Endometrial microvascular endothelial cells (primary cell): Measurements from ENCODE around the gene JCAD. TPM values are rescaled to one million over a fixed set of nuclear protein-coding genes. Genes with fewer than 3 reads are reported as not detected.
"Not testable (repeated sequence)": the region's sequence is repeated elsewhere in the genome, so short reads cannot be mapped to it uniquely, and the experiment has no call there.

Experiments
- in situ Hi-C: cut with HindIII; loops from 2 replicates; pipeline ENCODE4 v1.10.0; 2017; ENCODE audit warnings: low sequenced_read_pairs, low pct_unique_long_range_greater_than_20kb; ENCODE audit errors: inconsistent ontology term
- total RNA-seq: library from RNA; depleted of rRNA; stranded (reverse); fragments of >200 nt; gene quantifications from one replicate; pipeline ENCODE4 v1.2.3, GENCODE V29; 2015; ENCODE audit errors: inconsistent ontology term

JCAD gene
- total RNA-seq, 1 donor from 2014 or later: 31.8 TPM

DNA sequence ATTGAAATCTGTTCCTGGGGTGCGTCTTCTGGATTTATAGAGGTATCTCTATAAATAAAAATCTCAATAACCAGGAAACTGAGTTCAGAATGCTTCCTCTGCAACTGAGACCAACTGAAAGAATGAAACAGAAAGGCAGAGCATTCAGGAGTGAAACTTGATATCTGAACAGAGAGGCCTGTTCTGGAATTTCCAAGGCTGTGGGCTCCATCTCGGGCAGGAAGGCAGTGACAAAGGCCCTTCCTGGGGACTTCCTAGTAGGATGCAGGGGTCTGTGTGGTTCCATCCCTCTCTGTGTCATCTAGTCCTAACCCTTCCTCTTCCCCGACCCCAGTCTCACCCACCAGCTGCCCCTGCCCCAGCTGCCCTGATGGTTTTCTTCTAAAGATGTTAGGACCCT, 52.0 kb downstream of the JCAD start:
- in situ Hi-C loops: no loop called here

DNA sequence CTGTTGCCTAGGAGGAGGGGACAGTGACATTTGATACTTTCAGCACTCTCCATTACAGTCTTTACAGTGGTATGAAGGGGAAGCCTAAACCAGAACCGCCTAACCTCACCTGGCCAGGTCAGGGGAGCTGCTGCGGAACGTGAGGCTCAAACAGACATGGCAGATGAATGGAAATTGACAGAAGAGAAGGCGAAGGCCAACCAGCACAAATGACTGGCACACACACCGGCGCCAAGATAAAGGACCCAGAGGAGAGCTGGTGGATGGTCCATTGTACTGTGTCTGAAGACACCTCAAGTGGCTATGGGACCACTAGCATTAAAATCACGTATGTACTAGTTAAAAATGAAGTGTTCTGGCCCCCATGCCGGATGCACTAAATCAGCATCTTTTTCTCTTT, 53.0 kb downstream of the JCAD start:
- in situ Hi-C loops: no loop called here

DNA sequence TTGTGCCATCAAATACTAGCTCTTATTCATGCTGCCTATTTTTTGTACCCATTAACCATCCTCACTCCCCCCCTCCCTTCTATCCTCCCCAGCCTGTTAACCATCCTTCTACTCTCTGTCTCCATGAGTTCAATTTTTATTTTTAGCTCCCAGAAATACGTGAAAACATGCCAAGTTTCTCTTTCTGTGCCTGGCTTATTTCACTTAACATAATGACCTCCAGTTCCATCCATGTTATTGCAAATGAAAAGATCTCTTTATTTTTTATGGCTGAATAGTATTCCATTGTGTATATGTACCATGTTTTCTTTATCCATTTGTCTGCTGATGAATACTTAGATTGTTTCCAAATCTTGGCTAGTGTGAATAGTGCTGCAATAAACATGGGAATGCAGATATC, 54.3 kb downstream of the JCAD start:
- in situ Hi-C loops: not testable (repeated sequence)

DNA sequence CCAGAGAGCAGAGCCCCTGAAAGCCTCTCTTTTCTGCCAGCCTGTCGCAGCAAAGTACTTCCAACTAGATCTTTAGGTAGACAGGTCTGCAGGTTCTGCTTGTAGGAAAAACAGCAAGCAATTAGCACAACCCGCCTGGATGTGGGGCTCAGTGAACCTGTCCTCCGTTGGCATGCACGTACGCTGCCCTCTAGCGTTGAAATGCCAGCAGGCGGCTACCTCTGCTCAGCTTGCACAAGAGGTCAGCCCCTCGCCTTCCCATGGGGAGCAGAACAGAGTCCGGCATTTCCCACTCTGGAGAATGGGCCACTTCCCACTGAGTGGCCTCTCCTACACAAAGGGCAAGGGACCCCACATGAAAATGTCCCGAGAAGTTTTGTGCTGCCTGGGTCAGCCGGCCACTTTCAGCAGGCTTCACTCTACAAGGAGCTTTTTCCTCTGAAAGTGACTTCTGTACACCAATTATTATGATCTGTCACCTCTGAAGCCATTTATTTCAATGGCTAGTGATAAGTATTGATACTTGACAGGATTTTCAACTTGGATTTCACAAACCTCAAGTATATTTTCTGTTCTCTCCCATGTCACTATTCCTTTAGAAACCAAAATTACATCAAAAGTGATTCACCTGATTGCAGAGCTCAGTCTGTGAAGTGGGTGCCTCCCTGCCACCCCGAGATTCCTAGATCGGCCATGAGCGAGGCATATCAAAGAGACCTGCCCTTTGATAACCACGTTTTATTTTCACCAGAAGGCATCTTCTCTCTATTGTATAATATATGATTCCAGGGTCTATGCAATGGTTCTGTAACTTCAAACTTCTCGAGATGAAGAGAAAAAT, 56.7 kb downstream of the JCAD start:
- in situ Hi-C loops: no loop called here

DNA sequence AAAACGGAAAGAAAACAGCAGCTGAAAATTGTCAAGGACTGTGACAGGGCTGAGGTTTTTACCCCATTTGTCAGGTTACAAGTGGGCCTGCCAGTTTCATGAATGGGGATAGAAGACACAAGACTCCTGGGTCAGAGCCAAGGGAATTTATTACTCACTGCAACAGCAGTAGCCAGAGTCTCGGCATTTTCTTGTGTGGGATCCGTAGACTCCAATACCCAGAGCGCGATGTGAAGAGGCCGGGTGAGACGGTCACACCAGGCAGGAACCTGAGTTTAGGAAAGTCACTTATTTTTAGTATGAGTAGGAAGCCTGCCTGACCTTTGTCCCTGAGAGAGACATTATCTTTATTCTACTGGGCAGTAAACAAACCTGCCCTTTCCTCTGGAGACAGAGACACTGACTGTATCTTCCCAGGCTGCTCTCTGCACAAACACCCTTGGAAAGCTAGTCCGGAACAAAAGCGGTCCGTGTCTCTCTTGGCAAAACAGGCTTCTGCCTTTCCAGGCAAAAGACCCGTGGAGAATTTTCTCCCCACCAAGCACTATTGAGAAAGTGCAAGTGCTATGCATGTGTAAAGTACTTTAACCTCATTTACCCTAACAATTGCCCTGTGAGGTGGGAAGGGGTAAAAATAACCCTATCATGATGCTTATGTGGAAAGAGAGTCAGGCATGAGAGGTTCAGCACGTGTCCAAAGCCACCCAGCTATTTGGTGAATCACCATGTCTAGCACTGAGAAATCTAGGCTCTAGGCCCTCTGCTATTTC, 58.4 kb downstream of the JCAD start:
- in situ Hi-C loops: no loop called here

DNA sequence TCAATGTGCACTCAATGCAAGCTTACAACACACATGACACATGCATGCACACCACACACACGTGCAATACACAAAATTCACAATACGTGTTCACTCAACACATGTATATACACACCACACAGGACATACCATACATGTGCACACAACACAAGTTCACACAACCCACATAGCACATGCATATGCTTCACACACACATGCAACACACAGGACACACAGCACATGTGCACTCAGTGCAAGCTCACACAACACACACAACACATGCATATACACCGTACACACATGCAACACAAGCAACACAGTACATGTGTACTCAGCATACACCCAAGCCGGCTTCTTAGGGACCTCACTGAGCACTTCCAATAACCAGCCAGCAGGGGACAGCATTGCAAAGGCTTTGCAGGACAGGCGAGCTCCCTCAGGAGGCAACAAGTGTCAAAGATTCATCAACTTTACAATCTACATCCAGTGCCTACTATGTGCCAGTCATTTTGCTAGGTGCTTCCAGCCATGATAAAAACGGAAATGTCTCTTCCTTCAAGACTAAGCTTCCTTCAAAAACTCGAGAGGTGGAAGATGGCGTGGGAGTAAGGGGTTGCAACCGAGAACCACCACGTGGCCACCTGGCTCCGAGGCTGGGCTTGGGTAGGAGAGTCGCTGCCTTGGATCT, 61.1 kb downstream of the JCAD start:
- in situ Hi-C loops: no loop called here

DNA sequence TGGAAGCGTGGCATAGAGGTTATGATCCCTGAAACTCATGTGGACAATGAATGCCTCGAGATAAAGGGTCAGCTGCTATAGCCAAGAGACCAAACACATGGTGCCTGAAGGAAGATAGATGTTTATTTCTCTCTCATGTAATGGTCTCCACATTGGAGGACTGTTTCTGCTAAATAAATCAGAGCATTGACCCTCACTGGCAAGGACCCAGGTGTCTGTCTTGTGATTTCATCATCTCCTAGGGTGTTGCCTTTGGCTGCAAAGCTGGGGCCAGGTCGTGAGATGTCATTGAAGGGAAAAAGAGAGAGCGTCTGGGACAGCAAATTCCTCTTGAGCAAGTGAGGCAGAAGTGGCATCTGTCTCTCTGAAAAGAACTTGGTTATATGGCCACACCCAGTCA, 64.6 kb downstream of the JCAD start:
- in situ Hi-C loops: no loop called here

DNA sequence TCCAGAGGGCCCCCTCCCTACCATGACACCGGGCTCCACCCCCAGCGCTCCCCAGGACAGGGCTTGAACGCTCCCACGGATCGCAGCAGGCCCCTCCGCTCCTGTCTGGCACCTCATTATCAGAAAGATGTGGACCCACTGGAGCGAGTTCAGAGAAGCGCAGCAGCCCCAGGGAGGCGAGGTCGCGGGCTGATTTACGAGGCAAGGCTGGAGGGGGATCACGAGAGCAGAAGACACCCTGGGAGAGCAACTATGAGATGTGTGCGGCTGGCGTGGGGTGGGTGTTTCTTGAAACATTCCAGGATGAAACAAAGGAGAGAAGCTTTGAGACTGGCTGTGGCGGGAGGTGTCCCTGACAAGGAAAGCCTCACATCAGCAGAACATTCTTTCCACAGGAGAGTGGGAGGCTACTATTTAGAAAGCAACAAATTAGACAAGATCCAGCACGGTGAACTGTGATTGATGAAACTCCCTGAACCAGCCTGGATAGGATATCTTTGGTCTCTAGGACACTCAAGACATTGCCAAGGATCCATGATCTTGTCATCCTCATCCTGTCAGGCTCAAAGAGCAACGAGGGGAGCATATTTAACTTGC, 66.0 kb downstream of the JCAD start:
- in situ Hi-C loops: no loop called here

GRCh38 chr10:29992914-29993313, 66.5 kb downstream of the JCAD start:
- in situ Hi-C loops: no loop called here

GRCh38 chr10:29991382-29991781, 68.0 kb downstream of the JCAD start:
- in situ Hi-C loops: no loop called here

- in situ Hi-C loops: no loop called here
These were observed 71.9 kb downstream of the JCAD start for GRCh38 chr10:29987471-29987870.

GRCh38 chr10:29982997-29983648, 76.3 kb downstream of the JCAD start:
- in situ Hi-C loops: no loop called here

GRCh38 chr10:29981510-29981909, 77.9 kb downstream of the JCAD start:
- in situ Hi-C loops: no loop called here

DNA sequence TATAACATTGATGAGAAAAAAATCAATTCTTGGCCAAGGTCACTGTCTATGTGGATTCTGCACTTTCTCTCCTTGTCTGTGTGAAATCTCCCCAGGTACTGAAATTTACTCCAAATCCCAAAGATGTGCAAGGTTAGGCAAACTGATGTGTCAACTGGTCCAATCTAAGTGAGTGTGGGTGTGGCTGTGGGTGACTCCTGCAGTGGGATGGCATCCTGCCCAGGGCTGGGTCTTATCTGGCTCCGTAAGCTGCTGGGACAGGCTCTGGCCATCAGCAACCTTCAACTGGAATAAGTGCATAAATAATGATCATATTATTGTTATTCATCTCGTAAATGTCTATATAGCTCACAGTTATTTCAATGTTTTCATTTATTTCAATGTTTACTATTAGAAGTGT, 79.3 kb downstream of the JCAD start:
- in situ Hi-C loops: no loop called here

DNA sequence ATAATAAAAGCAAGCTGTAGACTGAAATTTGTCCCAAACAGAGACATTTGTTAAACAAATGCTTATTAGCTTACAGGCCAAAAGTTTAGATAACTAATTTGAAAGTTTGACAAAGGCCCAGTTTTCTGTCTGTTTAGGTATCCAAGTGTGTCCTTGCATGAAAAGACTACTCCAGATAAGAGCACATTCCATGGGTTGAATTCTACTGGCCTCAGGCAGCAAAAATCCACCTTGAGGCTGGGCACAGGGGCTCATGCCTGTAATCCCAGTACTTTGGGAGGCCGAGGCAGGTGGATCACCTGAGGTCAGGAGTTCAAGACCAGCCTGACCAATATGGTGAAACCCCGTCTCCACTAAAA, 80.0 kb downstream of the JCAD start:
- in situ Hi-C loops: not testable (repeated sequence)

- in situ Hi-C loops: no loop called here
These were observed 82.2 kb downstream of the JCAD start for GRCh38 chr10:29977171-29977570.

GRCh38 chr10:29976134-29976533, 83.3 kb downstream of the JCAD start:
- in situ Hi-C loops: no loop called here

DNA sequence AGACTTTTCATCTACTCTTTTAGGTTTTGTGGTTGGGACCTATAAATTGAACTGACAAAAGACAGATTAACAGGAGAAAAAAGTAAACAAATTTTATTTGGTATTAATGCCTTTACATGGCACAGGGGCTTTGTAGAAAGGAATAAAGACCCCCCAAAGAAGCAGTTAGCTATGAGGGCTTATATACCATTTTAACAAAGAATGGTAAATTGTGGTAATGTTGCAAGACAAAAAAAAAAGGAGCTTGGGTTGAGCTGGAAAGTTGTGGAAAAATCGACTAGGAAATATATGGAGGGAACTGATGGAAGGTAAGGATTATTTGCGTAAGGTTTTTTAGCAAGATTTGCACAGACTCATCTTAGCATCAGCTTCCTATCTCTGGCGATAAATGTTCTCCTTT, 84.6 kb downstream of the JCAD start:
- in situ Hi-C loops: no loop called here

DNA sequence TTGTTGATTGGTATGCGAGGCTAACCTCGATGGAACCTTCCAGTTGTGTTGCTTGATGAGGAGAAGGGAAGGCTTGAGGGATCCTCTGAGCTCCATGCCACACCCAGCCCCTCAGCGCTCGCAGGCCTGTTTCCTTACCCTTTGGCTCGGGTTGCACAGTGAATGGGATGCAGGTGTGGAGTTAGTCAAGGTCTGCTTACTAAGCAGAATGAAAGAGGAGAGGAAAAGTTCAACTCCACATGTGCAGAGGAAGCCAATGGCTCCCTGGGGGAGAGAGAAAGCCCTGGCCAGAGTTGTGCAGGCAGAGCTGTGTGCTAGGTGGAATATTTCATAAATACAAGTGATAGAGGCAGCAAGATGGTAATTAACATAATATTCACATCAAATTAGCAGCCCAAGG, 85.5 kb downstream of the JCAD start:
- in situ Hi-C loops: no loop called here
